GM18858 (cell line): ENCODE results near the gene SHROOM3.
"Not testable (repeated sequence)": the region's sequence is repeated elsewhere in the genome, so short reads cannot be mapped to it uniquely, and the experiment has no call there.

Experiments
- ATAC-seq: cut with Tn5 transposase; IDR thresholded peaks from one replicate; pipeline ENCODE4 v1.9.1; 2021; ENCODE audit not compliant: unreplicated experiment

The SHROOM3 gene

GRCh38 chr4:76712564-76712963 lies 277.5 kb downstream of the SHROOM3 start:
- no peak for ATAC-seq

GRCh38 chr4:76714226-76714625 lies 279.2 kb downstream of the SHROOM3 start:
- no peak for ATAC-seq

- no peak for ATAC-seq
Observed at GRCh38 chr4:76716020-76716419, 281.0 kb downstream of the SHROOM3 start.

- no peak for ATAC-seq
Observed at GRCh38 chr4:76716658-76717057, 281.6 kb downstream of the SHROOM3 start.

GRCh38 chr4:76717431-76717830 lies 282.4 kb downstream of the SHROOM3 start:
- no peak for ATAC-seq

- no peak for ATAC-seq
Observed at GRCh38 chr4:76718021-76718420, 283.0 kb downstream of the SHROOM3 start.

- no peak for ATAC-seq
Observed at GRCh38 chr4:76718831-76719230, 283.8 kb downstream of the SHROOM3 start.

GRCh38 chr4:76720121-76720520 lies 285.1 kb downstream of the SHROOM3 start:
- ATAC-seq: no peak

GRCh38 chr4:76722146-76722545 lies 287.1 kb downstream of the SHROOM3 start:
- not testable (repeated sequence) for ATAC-seq

- no peak for ATAC-seq
Observed at GRCh38 chr4:76722838-76723237, 287.8 kb downstream of the SHROOM3 start.

- ATAC-seq: no peak
Observed at GRCh38 chr4:76723373-76723772, 288.3 kb downstream of the SHROOM3 start.

GRCh38 chr4:76723924-76724323 lies 288.9 kb downstream of the SHROOM3 start:
- no peak for ATAC-seq

GRCh38 chr4:76725039-76725438 lies 290.0 kb downstream of the SHROOM3 start:
- ATAC-seq: no peak

- ATAC-seq: no peak
Observed at GRCh38 chr4:76726176-76726575, 291.1 kb downstream of the SHROOM3 start.

GRCh38 chr4:76726631-76727030 lies 291.6 kb downstream of the SHROOM3 start:
- ATAC-seq: no peak

GRCh38 chr4:76727934-76728333 lies 292.9 kb downstream of the SHROOM3 start:
- ATAC-seq: not testable (repeated sequence)

GRCh38 chr4:76729460-76729859 lies 294.4 kb downstream of the SHROOM3 start:
- no peak for ATAC-seq

GRCh38 chr4:76729980-76730379 lies 295.0 kb downstream of the SHROOM3 start:
- ATAC-seq: no peak

- no peak for ATAC-seq
Observed at GRCh38 chr4:76732246-76732645, 297.2 kb downstream of the SHROOM3 start.

- ATAC-seq: no peak
Observed at GRCh38 chr4:76733068-76733771, 298.2 kb downstream of the SHROOM3 start.

GRCh38 chr4:76736414-76736813 lies 301.4 kb downstream of the SHROOM3 start:
- no peak for ATAC-seq

GRCh38 chr4:76737180-76737579 lies 302.2 kb downstream of the SHROOM3 start:
- no peak for ATAC-seq

GRCh38 chr4:76737771-76738085 lies 302.7 kb downstream of the SHROOM3 start:
- no peak for ATAC-seq
